Measurements from ENCODE around the gene SLC25A52. TPM values are rescaled to one million over a fixed set of nuclear protein-coding genes. Genes with fewer than 3 reads are reported as not detected.
"Not testable (repeated sequence)": the region's sequence is repeated elsewhere in the genome, so short reads cannot be mapped to it uniquely, and the experiment has no call there.

The SLC25A52 gene
- total RNA-seq, 1 experiment from 2014 or later, result not detected

DNA sequence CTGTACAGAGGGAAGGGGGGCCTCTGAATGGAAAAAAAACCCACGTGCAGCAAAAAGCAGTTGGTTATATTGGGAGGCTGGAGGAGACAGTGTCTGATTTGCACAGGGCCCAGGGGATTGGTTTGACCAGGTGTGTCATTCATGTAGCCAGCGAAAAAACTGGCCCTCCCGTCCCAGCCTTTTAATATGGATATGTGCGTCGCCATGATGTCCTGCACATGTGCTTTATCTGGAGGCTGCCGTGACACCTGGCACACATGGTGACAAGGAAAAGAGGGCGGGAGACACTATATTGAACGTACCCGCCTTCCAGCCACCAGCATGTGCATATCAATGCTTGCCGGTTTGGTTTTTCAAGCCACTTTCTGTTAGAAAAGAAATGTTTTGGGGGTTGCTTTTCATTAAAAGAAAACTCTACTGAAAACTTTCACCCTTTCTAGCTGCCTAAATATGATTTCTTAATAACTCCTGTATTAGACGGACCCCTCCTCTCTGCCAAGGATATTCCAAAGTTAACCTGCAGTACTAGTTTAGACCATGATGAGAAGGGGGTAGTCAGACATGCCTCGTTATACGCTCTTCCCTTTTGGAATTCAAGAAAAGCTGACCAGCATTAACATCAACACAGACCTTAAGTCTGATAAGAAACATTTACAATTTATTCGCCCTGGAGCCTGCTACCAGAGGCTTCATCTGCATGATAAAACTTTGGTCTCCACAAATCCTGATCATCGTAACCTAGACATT is 16.2 kb downstream of the SLC25A52 start:
- CTCF ChIA-PET, result interaction anchor here (2.1 kb wide), 1 partner anchor 76 kb away, joined by 4 read pairs; no protein-coding TSS in a partner anchor
- no peak overlapping the region for H3K4me3 Mint-ChIP-seq
- TF ChIP-seq ZNF423 (CRISPR knock-in tag; IDR thresholded peaks at IDR 0.05) (no peak), ATF6 (CRISPR knock-in tag; IDR thresholded peaks at IDR 0.05) (no peak), CBFB (CRISPR knock-in tag; IDR thresholded peaks at IDR 0.05; ENCODE audit: low read depth) (no peak), ZNF396 (CRISPR knock-in tag; IDR thresholded peaks at IDR 0.05; ENCODE audit: borderline replicate concordance) (no peak), E2F1 (CRISPR knock-in tag; IDR thresholded peaks at IDR 0.05) (no peak), AFF4 (CRISPR knock-in tag; IDR thresholded peaks at IDR 0.05; ENCODE audit: borderline replicate concordance) (no peak)
- TF ChIP-seq, protein P1, sequence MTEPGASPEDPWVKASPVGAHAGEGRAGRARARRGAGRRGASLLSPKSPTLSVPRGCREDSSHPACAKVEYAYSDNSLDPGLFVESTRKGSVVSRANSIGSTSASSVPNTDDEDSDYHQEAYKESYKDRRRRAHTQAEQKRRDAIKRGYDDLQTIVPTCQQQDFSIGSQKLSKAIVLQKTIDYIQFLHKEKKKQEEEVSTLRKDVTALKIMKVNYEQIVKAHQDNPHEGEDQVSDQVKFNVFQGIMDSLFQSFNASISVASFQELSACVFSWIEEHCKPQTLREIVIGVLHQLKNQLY (CRISPR knock-in tag; IDR thresholded peaks at IDR 0.05), result no peak
- POLR2A ChIA-PET, result no interaction called here
- DNase-seq (ENCODE audit: low spot score), result no peak
- peaks cover 27% of the 10 kb centered on the region for H3K4me1 Mint-ChIP-seq
- peak overlapping the region; percentile 9 for H3K27ac Mint-ChIP-seq
- H3K27me3 Mint-ChIP-seq (ENCODE audit: low read depth), result no peaks in the 10 kb centered on the region; the same call in 1 of the 2 replicates
- peak; percentile 54 for ATAC-seq
- H3K9me3 Mint-ChIP-seq, result peaks cover 30% of the 10 kb centered on the region
- peaks cover 26% of the 10 kb centered on the region for H3K36me3 Mint-ChIP-seq

DNA sequence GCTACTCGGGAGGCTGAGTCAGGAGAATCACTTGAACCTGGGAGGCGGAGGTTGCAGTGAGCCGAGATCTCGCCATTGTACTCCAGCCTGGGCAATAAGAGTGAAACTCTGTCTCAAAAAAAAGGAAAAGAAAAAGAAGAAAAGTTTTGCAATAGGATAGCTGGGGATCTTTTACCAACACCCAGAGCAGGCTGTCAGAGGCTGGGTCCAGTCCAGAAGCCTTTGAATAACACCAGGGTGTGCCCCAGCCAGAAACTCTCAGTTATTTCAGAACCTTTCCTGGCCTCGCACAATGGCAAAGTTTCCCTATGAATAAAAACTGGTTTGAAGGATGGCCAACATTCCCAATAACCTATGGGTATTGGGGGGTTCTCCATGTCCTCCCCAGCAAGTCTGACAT is 17.1 kb downstream of the SLC25A52 start:
- H3K4me3 Mint-ChIP-seq; ATAC-seq; CTCF ChIA-PET; DNase-seq (ENCODE audit: low spot score); POLR2A ChIA-PET; H3K27me3 Mint-ChIP-seq (ENCODE audit: low read depth); H3K27ac Mint-ChIP-seq: not testable (repeated sequence)
- Mint-ChIP-seq H3K9me3 (peaks cover 35% of the 10 kb centered on the region), H3K4me1 (peaks cover 27% of the 10 kb centered on the region), H3K36me3 (peaks cover 35% of the 10 kb centered on the region)

- Mint-ChIP-seq H3K36me3 (peaks cover 39% of the 10 kb centered on the region), H3K27me3 (ENCODE audit: low read depth) (0 out of 2 replicates have a peak, but pooled peaks cover 4% of the 10 kb centered on the region), H3K9me3 (peaks cover 35% of the 10 kb centered on the region), H3K27ac (no peak overlapping the region), H3K4me1 (peaks cover 27% of the 10 kb centered on the region), H3K4me3 (no peak overlapping the region)
- ChIA-PET POLR2A (no interaction called here), CTCF (interaction anchor here (1.0 to 1.8 kb wide), 2 partner anchors 17 to 79 kb away, joined by 4 to 6 read pairs; no protein-coding TSS in a partner anchor)
- DNase-seq (ENCODE audit: low spot score) (peak; percentile 63), ATAC-seq (peak; percentile 42)
- TF ChIP-seq AR (CRISPR knock-in tag; IDR thresholded peaks at IDR 0.05), result no peak
- TF ChIP-seq CTCF (IDR thresholded peaks at IDR 0.05), result peak; percentile 97
These were observed 19.5 kb downstream of the SLC25A52 start for GRCh38 chr18:31741097-31741735.

All from WTC11 (cell line).